ENCODE results near the gene DNASE2. TPM values are rescaled to one million over a fixed set of nuclear protein-coding genes. Genes with fewer than 3 reads are reported as not detected.
A peak's percentile ranks its signal among the peaks of the same experiment; 100 is the strongest.

Gene DNASE2
- total RNA-seq, 2 donors from 2014 or later: 29.0 to 33.5 TPM

- Histone ChIP-seq H3K9ac (ENCODE audit: low read depth in 2 of 2, low read length in 2 of 2) (peak overlapping the region; percentile 14 to 66), H3K27me3 (no peaks in the 10 kb centered on the region), H3K27ac (peak overlapping the region; percentile 19)
Measured at GRCh38 chr19:12884926-12885748, 3.9 kb upstream of the DNASE2 start.

GRCh38 chr19:12884627-12884925, 3.3 kb upstream of the DNASE2 start:
- no peaks in the 10 kb centered on the region for H3K27me3 ChIP-seq
- intact Hi-C loops (cut with DNase I): no loop called here
- TF ChIP-seq CTCF (IDR thresholded peaks at IDR 0.05): no peak

More at GRCh38 chr19:12884926-12885748, 3.9 kb upstream of the DNASE2 start:
- peak; percentile 71 for TF ChIP-seq CTCF (IDR thresholded peaks at IDR 0.05)
- Histone ChIP-seq H3K36me3 (no peaks in the 10 kb centered on the region), H3K9me3 (no peaks in the 10 kb centered on the region), H3K4me3 (peak overlapping the region; percentile 50), H3K4me1 (no peaks in the 10 kb centered on the region)
- DNase-seq: peak; percentile 97
- intact Hi-C loops (cut with DNase I): loop anchor here (5.0 kb wide), 1 partner anchor 77 kb away; no protein-coding TSS in a partner anchor

GRCh38 chr19:12884202-12884601, 3.0 kb upstream of the DNASE2 start:
- H3K4me1 ChIP-seq: no peaks in the 10 kb centered on the region
- intact Hi-C loops (cut with DNase I): no loop called here
- H3K27ac ChIP-seq: no peak overlapping the region
- H3K4me3 ChIP-seq: no peak overlapping the region
- no peak for DNase-seq
- H3K36me3 ChIP-seq: no peaks in the 10 kb centered on the region
- H3K27me3 ChIP-seq: no peaks in the 10 kb centered on the region
- no peak overlapping the region for H3K9ac ChIP-seq (ENCODE audit: low read depth in 2 of 2, low read length in 2 of 2)
- H3K9me3 ChIP-seq: no peaks in the 10 kb centered on the region
- TF ChIP-seq CTCF (IDR thresholded peaks at IDR 0.05): no peak

More at GRCh38 chr19:12884627-12884925, 3.3 kb upstream of the DNASE2 start:
- no peak for DNase-seq
- Histone ChIP-seq H3K9ac (ENCODE audit: low read depth in 2 of 2, low read length in 2 of 2) (no peak overlapping the region), H3K9me3 (no peaks in the 10 kb centered on the region), H3K4me1 (no peaks in the 10 kb centered on the region), H3K4me3 (no peak overlapping the region), H3K27ac (peak overlapping the region; percentile 19), H3K36me3 (no peaks in the 10 kb centered on the region)

GRCh38 chr19:12882589-12882988, 1.3 kb upstream of the DNASE2 start:
- Histone ChIP-seq H3K36me3 (no peaks in the 10 kb centered on the region), H3K4me3 (no peak overlapping the region), H3K27ac (no peak overlapping the region), H3K27me3 (no peaks in the 10 kb centered on the region), H3K4me1 (no peaks in the 10 kb centered on the region), H3K9me3 (no peaks in the 10 kb centered on the region), H3K9ac (ENCODE audit: low read depth in 2 of 2, low read length in 2 of 2) (no peak overlapping the region)
- DNase-seq: no peak
- no peak for TF ChIP-seq CTCF (IDR thresholded peaks at IDR 0.05)
- intact Hi-C loops (cut with DNase I): no loop called here

GRCh38 chr19:12880551-12881171, 588 bp downstream of the DNASE2 start:
- no peak for TF ChIP-seq CTCF (IDR thresholded peaks at IDR 0.05)
- intact Hi-C loops (cut with DNase I): no loop called here
- no peaks in the 10 kb centered on the region for H3K9me3 ChIP-seq
- no peaks in the 10 kb centered on the region for H3K4me1 ChIP-seq
- no peaks in the 10 kb centered on the region for H3K36me3 ChIP-seq
- no peaks in the 10 kb centered on the region for H3K27me3 ChIP-seq
- H3K27ac ChIP-seq: peak overlapping the region; percentile 78
- H3K9ac ChIP-seq (ENCODE audit: low read depth in 2 of 2, low read length in 2 of 2): peak overlapping the region; percentile 74 to 85
- DNase-seq: peak; percentile 39
- H3K4me3 ChIP-seq: peak overlapping the region; percentile 75
